Measurements from ENCODE around the gene VIPR2. TPM values are rescaled to one million over a fixed set of nuclear protein-coding genes. Genes with fewer than 3 reads are reported as not detected.
A peak's percentile ranks its signal among the peaks of the same experiment; 100 is the strongest.

VIPR2 gene
- total RNA-seq, 1 experiment from 2014 or later = not detected

- no peak overlapping the region for H3K27ac Mint-ChIP-seq (ENCODE audit: low read depth, unreplicated experiment)
- no peaks in the 10 kb centered on the region for H3K9me3 Mint-ChIP-seq (ENCODE audit: unreplicated experiment)
- H3K27me3 Mint-ChIP-seq (ENCODE audit: insufficient read depth, unreplicated experiment) = peaks cover 37% of the 10 kb centered on the region
- ChIA-PET POLR2A (no interaction called here), CTCF (interaction anchor here (0.7 kb wide), 2 partner anchors 61 to 198 kb away, joined by 3 read pairs; no protein-coding TSS in a partner anchor)
- intact Hi-C loops (cut with micrococcal nuclease) = no loop called here
- TF ChIP-seq, protein P1, sequence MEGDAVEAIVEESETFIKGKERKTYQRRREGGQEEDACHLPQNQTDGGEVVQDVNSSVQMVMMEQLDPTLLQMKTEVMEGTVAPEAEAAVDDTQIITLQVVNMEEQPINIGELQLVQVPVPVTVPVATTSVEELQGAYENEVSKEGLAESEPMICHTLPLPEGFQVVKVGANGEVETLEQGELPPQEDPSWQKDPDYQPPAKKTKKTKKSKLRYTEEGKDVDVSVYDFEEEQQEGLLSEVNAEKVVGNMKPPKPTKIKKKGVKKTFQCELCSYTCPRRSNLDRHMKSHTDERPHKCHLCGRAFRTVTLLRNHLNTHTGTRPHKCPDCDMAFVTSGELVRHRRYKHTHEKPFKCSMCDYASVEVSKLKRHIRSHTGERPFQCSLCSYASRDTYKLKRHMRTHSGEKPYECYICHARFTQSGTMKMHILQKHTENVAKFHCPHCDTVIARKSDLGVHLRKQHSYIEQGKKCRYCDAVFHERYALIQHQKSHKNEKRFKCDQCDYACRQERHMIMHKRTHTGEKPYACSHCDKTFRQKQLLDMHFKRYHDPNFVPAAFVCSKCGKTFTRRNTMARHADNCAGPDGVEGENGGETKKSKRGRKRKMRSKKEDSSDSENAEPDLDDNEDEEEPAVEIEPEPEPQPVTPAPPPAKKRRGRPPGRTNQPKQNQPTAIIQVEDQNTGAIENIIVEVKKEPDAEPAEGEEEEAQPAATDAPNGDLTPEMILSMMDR (IDR thresholded peaks at IDR 0.05; ENCODE audit: unreplicated experiment) = no peak
- BruUV-seq (replicated peaks) = no TSS peak
- H3K4me3 Mint-ChIP-seq (ENCODE audit: unreplicated experiment) = no peak overlapping the region
- peaks cover 5% of the 10 kb centered on the region for H3K4me1 Mint-ChIP-seq (ENCODE audit: insufficient read depth, unreplicated experiment)
- no peaks in the 10 kb centered on the region for H3K36me3 Mint-ChIP-seq (ENCODE audit: insufficient read depth, unreplicated experiment)
- DNase-seq (ENCODE audit: unreplicated experiment) = no peak
Measured at GRCh38 chr7:159112136-159113011, 32.3 kb downstream of the VIPR2 start.

DNA sequence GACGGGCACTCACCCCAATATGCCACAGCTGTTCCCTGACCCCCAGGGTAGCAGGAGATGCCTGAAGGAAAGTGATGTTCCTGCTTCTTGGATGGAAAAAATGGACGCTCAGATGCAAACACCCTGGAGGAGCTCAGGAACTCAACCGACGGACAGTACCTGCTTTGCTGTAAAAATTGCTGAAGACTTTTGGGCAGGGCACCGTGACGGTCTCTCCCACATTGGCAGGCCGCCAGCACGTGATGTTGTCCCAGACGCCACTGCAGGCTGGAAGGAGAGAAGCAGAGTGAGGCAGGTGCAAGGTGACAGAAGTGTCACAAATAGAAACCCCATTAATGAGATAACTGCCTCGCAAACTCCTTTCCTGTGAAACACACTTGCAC lies 35.0 kb downstream of the VIPR2 start:
- ChIA-PET POLR2A (interaction anchor here (0.7 to 1.0 kb wide), 3 partner anchors 19 to 87 kb away, joined by 3 read pairs; no protein-coding TSS in a partner anchor), CTCF (no interaction called here)
- DNase-seq (ENCODE audit: unreplicated experiment) = no peak
- intact Hi-C loops (cut with micrococcal nuclease) = no loop called here
- H3K4me3 Mint-ChIP-seq (ENCODE audit: unreplicated experiment) = no peak overlapping the region
- H3K27ac Mint-ChIP-seq (ENCODE audit: low read depth, unreplicated experiment) = no peak overlapping the region
- TF ChIP-seq, protein P1 (IDR thresholded peaks at IDR 0.05; ENCODE audit: unreplicated experiment) = no peak
- H3K4me1 Mint-ChIP-seq (ENCODE audit: insufficient read depth, unreplicated experiment) = peaks cover 13% of the 10 kb centered on the region
- no TSS peak for BruUV-seq (replicated peaks)
- peaks cover 19% of the 10 kb centered on the region for H3K27me3 Mint-ChIP-seq (ENCODE audit: insufficient read depth, unreplicated experiment)
- no peaks in the 10 kb centered on the region for H3K36me3 Mint-ChIP-seq (ENCODE audit: insufficient read depth, unreplicated experiment)
- no peaks in the 10 kb centered on the region for H3K9me3 Mint-ChIP-seq (ENCODE audit: unreplicated experiment)

DNA sequence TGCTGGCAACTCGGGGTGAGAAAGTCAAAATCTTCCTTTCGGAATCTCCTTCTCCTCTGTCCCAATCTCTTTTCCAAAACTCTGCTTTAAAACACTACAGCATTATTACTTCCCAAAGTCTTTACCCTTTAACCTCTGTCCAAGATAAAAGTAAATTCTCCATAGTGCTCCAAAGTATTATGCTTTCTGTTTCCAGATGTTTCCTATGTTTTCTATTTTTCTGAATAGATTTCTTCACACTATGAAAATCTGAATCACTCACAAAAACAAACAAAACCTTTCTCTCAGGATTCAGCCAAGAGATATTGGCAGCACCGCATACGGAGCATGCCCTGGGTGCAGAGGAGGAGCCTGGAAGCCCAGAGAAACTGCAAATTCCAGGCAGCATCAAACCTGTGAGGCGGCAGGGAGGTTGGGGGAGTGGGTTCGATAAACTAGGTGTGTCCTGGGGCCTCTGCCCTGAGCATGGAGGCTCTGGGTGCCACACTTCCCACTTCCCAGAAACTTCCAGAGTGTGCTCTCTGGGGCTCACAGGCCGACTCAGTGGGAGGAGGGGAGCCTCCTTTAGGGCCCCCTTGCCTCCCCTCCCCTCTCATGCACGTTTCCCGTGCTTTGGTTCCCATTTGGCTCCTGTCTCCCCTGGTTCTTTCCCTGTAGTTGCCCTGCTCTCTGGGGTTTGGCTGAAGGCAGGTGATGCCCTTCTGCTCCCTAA lies 35.6 kb downstream of the VIPR2 start:
- intact Hi-C loops (cut with micrococcal nuclease) = no loop called here
- Mint-ChIP-seq H3K9me3 (ENCODE audit: unreplicated experiment) (no peaks in the 10 kb centered on the region), H3K4me3 (ENCODE audit: unreplicated experiment) (no peak overlapping the region), H3K27ac (ENCODE audit: low read depth, unreplicated experiment) (no peak overlapping the region), H3K27me3 (ENCODE audit: insufficient read depth, unreplicated experiment) (peaks cover 14% of the 10 kb centered on the region), H3K4me1 (ENCODE audit: insufficient read depth, unreplicated experiment) (peaks cover 13% of the 10 kb centered on the region), H3K36me3 (ENCODE audit: insufficient read depth, unreplicated experiment) (no peaks in the 10 kb centered on the region)
- DNase-seq (ENCODE audit: unreplicated experiment) = peak; percentile 43
- POLR2A ChIA-PET = interaction anchor here (0.7 kb wide), 1 partner anchor 88 kb away, joined by 3 read pairs; no protein-coding TSS in a partner anchor
- TF ChIP-seq, protein P1 (IDR thresholded peaks at IDR 0.05; ENCODE audit: unreplicated experiment) = no peak
- BruUV-seq (replicated peaks) = no TSS peak
- CTCF ChIA-PET = no interaction called here

DNA sequence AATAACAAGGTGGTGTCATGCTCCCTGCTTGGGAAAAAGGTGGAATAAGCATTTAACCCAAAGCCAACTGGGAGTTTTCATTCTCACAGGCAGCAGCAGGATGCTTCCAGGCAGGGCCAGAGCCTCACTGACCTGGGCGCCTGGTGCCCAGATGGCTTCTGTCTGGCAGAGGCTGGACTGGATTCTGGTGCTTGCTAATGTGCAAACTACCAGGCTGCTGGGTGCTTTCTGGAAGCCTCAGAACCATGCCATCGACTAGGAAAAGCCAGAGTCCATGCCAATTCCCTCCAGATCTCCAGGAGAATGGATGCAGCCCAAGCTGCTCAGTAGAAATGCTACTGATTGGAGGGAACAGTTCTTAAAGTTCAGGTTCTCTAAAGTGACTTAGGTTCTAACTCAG lies 36.2 kb downstream of the VIPR2 start:
- no peaks in the 10 kb centered on the region for H3K9me3 Mint-ChIP-seq (ENCODE audit: unreplicated experiment)
- H3K27ac Mint-ChIP-seq (ENCODE audit: low read depth, unreplicated experiment) = no peak overlapping the region
- intact Hi-C loops (cut with micrococcal nuclease) = no loop called here
- TF ChIP-seq, protein P1 (IDR thresholded peaks at IDR 0.05; ENCODE audit: unreplicated experiment) = no peak
- H3K4me3 Mint-ChIP-seq (ENCODE audit: unreplicated experiment) = no peak overlapping the region
- peaks cover 8% of the 10 kb centered on the region for H3K27me3 Mint-ChIP-seq (ENCODE audit: insufficient read depth, unreplicated experiment)
- H3K4me1 Mint-ChIP-seq (ENCODE audit: insufficient read depth, unreplicated experiment) = peaks cover 13% of the 10 kb centered on the region
- BruUV-seq (replicated peaks) = no TSS peak
- CTCF ChIA-PET = no interaction called here
- POLR2A ChIA-PET = no interaction called here
- DNase-seq (ENCODE audit: unreplicated experiment) = no peak
- H3K36me3 Mint-ChIP-seq (ENCODE audit: insufficient read depth, unreplicated experiment) = no peaks in the 10 kb centered on the region
